Medulla oblongata (tissue), 1 donor: Measurements from ENCODE around the gene PDE10A.
"Not testable (repeated sequence)": the region's sequence is repeated elsewhere in the genome, so short reads cannot be mapped to it uniquely, and the experiment has no call there.

Experiments
- DNase-seq: peaks from one replicate; pipeline ENCODE4 v3.0.0-alpha.2; 2015; ENCODE audit errors: extremely low spot score

The PDE10A gene

DNA sequence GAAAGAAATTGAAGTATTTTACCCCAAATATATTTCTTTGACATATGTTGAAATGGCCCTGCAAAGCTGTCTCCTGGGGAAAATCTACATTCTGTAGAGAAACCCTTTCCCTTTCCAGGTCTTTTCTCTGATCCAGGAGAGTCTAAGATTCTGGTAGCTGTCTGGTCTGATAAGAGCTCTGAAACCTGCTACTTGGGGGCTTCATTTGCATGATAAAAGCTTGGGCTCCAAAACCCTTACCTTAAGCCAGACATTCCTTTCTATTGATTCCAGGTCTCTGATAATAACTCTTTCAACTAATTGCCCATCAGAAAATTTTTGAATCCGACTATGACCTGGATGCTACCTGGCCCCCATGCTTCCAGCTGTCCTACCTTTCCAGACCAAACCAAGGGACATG lies 184.5 kb downstream of the PDE10A start:
- no peak for DNase-seq

- no peak for DNase-seq
These were observed 193.6 kb downstream of the PDE10A start for GRCh38 chr6:165469483-165469882.

DNA sequence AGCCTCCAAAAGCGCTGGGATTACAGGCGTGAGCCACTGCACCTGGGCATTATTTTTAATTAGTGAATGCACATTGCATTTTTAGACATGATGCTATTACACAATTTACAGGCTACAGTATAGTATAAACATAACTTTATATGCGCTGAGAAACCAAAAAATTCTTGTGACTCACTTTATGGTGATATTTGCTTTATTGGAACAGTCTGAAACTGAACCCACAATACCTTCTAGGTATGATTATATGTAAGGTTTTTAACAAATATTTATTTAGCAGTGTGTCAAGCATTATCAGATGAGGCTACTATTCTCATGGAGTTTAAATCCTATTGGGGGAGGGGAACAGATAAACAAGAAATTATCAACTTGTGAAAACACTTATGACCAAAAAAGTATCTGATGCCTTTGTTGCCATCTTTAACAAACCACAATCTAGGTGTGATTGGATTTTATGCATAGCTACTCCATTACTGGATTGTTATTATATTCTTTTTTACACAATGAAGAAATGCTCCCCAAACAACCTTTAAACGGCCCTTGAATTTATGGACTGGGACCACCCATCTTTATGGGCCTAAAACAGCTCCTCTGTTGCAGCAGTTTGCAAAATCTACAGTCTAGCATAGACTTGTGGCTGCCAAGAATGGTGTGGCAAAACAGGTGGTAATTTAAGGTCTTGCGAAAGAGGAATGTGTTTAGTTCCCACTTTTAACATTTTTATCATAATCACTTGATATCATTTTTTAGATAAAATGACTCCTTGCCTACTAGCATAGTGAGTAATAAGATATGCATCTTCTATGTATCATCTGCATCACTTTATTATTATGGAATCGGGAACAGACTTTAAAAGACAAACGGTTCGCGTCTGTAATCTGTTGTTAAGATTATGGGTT lies 194.5 kb downstream of the PDE10A start:
- no peak for DNase-seq

DNA sequence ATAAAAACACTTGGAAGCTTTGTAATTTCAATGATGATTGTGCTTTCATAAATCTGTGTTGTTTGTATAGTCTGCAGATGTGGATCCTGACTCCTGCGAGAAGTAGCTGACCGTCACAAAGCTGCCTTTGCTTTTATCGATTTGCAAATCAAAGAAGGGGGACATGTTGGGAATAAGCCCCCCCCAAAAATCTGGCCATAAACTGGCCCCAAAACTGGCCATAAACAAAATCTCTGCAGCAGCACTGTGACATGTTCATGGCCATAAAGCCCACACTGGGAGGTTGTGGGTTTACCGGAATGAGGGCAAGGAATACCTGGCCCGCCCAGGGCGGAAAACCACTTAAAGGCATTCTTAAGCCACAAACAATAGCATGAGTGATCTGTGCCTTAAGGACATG lies 199.5 kb downstream of the PDE10A start:
- DNase-seq = not testable (repeated sequence)

- DNase-seq = not testable (repeated sequence)
These were observed 203.3 kb downstream of the PDE10A start for GRCh38 chr6:165459605-165460301.

DNA sequence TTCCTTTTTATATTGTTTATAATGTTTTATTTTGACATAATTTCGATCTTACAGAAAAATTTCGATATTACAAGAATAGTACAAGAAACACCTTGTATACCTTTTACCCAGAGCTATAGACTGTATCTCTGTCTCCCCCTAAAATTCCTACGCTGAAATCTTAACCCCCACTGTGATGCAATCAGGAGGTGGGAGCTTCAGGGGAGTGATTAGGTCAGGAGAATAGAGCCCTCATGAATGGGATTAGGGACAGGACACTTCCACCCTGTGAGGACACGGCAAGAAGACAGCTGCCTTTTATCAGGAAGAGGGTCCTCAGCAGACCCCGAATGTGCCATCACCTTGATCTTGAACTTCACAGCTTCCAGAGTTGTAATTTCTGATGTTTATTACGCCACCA lies 204.9 kb downstream of the PDE10A start:
- no peak for DNase-seq

DNA sequence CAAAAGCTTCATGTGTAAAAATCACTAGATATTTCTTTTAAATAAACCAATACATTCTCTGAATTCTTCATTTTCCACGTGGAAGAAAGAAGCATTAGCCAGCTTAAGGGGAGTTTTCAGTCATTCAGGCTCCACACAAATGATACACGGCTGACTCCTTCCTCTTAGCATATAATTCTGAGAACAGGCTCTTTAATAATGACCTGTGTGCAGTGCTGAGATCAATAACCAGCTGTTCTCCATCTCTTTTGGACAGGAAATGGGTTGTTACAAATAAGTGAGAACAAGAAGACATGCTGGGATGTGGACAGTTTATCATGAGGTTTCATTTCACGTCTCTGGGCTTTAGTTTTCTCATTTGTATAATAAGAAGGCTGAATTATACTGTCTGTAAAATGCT lies 206.8 kb downstream of the PDE10A start:
- no peak for DNase-seq

- DNase-seq = no peak
These were observed 207.6 kb downstream of the PDE10A start for GRCh38 chr6:165455488-165455887.

DNA sequence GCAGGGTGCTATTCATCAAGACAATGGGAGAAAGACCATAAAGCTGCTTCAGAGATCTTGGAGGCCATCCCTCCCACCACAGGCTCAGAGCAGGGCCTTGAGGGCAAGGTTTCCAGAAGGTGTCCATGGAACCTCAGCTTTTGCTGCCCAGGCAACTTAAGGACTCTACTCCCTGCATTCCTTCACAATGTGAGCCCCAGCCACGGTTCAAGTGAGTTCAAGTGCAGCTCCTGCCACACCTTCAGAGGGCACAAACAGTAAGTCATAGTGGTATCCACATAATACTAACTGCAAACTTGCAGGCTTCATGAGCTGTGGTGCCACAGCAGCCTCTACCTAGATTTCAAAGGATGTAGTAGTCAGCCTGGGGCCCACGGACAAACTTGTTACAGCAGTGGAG lies 209.6 kb downstream of the PDE10A start:
- DNase-seq = no peak

DNA sequence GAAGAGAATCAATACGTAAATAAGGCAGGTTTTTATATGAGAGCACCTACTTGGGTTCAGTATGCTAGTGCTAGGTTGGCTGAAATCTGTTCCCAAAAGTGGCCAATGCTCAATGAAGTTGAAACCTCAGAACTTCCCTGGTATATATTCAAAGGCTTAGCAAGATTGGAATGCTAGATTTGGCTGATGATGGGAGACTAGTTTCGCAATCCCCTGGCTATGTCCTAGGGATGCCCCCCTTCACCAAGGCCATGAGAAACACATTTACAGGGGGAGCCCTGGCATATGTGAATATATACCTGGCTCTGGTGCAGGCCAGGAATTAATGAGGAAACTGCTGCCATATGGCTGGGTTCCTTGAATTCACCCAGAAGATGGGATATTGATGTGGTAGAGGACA lies 211.2 kb downstream of the PDE10A start:
- DNase-seq = no peak

GRCh38 chr6:165448210-165448609 lies 214.8 kb downstream of the PDE10A start:
- no peak for DNase-seq

DNA sequence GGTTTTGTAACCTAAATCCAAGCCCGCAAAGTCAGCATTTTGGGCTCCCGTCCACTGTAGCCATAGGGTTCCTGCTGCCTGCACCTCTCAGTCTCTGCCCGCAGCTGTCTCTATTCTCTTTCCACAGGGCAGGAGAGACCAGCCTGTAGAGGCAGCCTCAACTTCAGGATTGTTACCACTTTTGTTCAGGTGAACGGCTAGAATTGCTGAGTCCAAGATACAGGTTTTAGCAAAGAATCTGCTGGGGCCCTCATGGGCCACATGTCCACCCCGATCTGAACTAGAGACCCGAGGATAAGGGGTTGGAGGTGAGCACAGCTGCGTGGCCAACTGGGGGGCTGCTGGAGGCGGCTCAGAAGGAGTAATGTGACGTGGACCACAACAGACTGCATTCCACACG lies 215.9 kb downstream of the PDE10A start:
- no peak for DNase-seq

DNA sequence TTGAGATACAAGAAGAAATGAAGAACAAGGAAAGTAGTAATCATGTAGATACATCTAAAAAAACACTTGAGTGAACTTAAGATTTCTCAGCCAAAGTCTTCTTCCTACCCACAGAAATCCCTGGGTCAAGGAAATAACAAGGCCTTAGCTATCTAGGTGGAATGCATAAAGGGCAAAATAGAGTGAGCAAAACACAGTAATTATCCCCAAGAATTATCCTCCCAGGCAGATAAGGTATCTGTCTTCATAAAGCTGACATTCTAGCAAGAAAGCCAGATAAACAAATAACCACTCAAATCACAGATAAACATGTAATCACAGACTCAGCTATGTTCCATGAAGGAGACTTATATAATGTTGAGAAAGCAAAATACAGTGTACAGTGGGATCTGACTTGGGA lies 216.7 kb downstream of the PDE10A start:
- DNase-seq = no peak

GRCh38 chr6:165443462-165443861 lies 219.6 kb downstream of the PDE10A start:
- DNase-seq = no peak

- no peak for DNase-seq
These were observed 221.9 kb downstream of the PDE10A start for GRCh38 chr6:165441181-165441580.

GRCh38 chr6:165439928-165440554 lies 223.0 kb downstream of the PDE10A start:
- DNase-seq = peak; percentile 33

DNA sequence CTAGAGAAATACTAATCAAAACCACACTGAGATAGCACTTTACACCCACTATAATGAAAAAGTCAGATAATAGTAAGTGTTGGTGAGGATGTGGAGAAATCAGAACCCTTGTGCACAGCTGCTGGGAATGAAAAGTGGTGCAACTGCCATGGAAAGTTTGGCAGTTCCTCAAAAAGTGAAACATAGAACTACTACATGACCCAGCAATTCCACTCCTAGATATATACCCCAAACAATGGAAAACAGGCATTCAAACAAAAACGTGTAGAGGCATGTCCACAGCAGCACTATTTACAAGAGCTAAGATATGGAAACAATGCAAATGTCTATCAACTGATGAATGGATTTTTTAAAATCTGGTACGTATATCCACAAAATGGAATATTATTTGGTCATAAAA lies 236.1 kb downstream of the PDE10A start:
- DNase-seq = no peak

- DNase-seq = no peak
These were observed 240.8 kb downstream of the PDE10A start for GRCh38 chr6:165422192-165422591.

DNA sequence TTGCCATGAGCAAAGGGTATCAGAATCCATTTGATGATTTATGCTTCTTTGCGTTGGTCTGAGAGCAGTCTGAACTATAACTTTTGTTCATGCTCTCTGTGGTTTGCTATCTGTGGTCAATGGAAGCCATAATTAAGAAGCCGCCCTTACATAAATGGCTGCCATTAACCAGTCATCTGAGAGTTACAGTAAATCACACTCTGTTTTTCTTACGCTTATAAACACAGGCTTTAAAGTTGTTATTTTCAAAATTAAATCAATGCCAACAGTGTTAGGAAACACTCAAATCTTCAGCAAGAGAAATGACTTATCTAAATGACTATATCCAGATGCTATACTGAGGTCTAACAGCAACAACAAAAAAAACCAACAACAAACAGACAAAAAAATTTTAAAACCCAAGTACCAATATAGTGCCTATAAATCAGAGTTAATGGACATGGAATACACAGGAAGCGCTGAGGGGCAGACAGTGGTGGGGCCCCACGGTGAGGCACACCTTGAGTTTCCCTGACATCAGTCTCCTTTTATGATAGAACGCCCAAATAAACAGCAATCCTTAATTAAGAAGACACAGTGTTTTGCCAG lies 245.7 kb downstream of the PDE10A start:
- DNase-seq = no peak

DNA sequence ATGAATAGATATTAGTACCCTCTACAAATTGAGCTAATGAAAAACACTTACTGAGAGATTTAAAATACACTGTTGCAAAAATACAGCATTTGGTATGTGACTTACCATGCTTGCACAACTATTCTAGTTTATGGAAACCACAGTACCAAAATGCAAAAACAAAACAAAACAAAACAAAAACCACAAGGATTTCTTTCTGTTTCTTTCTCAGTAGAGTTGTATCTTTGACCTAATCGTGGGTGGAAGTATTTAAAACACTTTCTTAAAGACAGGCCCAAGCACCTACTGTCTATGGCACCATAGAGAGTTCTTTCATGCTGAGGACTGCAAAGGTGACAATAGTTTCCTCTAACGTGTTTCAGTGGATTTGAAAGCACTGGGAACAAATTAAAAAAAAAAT lies 258.3 kb downstream of the PDE10A start:
- DNase-seq = no peak

- DNase-seq = no peak
These were observed 258.7 kb downstream of the PDE10A start for GRCh38 chr6:165404296-165404695.

GRCh38 chr6:165403006-165403595 lies 259.9 kb downstream of the PDE10A start:
- no peak for DNase-seq
